Brain microvascular endothelial cell (primary cell): ENCODE data around the gene OTOG.

ENCODE experiments used
- DNase-seq: peaks from one replicate; pipeline ENCODE4 v3.0.0-alpha.2; 2020
- H3K27ac ChIP-seq: fragments of 250-450 bp; sonication (Bioruptor Pico); 2 replicates; pipeline ENCODE4 v1.5.1; 2020; ENCODE audit warnings: mild to moderate bottlenecking, moderate library complexity
- H3K27me3 ChIP-seq: fragments of 250-450 bp; sonication (Bioruptor Pico); replicated peaks from 2 replicates; pipeline ENCODE4 v1.5.1; 2020; ENCODE audit warnings: mild to moderate bottlenecking
- H3K36me3 ChIP-seq: fragments of 250-450 bp; sonication (Bioruptor Pico); replicated peaks from 2 replicates; pipeline ENCODE4 v1.5.1; 2020; ENCODE audit warnings: mild to moderate bottlenecking
- H3K4me3 ChIP-seq: 2 replicates; pipeline ENCODE4 v1.5.1; 2011; ENCODE audit warnings: low read depth, mild to moderate bottlenecking, control low read depth, low read length, moderate library complexity
- in situ Hi-C: cut with HindIII; loops from 2 replicates; pipeline ENCODE4 v1.10.0; 2017; ENCODE audit warnings: low sequenced_read_pairs, low pct_ligation_motif_present
- TF ChIP-seq, protein P1 (sequence below): IDR thresholded peaks from 2 replicates; pipeline ENCODE4 v1.5.1; 2011; ENCODE audit warnings: low read depth, mild to moderate bottlenecking, moderate library complexity, low read length, control low read depth, inconsistent platforms; ENCODE audit errors: missing control alignments

Gene OTOG

GRCh38 chr11:17515443-17516176, 31.4 kb upstream of the OTOG start:
- in situ Hi-C loops: no loop called here

DNA sequence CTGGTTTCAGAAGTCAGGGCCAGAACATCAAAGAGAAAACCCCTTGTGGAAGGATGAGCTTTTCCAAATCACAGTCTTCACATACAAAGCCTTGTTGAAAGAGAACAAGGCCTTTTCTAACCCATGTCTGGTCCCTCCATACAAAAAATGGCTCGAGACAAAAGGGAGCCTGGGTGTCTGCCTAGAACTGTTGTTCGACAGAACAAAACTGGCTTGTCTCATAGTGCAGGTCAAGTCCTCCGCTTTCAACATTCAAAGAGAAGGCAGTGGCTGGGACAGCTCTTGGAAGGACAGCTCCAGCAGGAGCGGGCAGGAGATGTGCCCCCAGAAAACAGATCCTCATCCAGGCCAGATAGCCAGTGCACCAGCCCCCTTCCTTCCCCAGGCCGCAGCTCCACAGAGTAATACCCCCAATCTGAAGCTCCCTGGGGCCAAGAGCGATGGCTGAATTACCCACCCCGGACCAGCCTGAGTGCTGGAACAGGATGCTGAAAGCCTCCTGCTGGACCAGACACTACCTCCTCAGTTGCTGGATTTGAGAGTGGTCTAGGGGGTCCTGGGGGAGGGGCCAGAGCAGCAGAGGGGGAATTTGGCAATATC, 30.4 kb upstream of the OTOG start:
- Histone ChIP-seq H3K27me3 (peaks cover 3% of the 10 kb centered on the region), H3K36me3 (no peaks in the 10 kb centered on the region), H3K27ac (no peak overlapping the region), H3K4me3 (no peak overlapping the region)
- DNase-seq: no peak
- TF ChIP-seq, protein P1, sequence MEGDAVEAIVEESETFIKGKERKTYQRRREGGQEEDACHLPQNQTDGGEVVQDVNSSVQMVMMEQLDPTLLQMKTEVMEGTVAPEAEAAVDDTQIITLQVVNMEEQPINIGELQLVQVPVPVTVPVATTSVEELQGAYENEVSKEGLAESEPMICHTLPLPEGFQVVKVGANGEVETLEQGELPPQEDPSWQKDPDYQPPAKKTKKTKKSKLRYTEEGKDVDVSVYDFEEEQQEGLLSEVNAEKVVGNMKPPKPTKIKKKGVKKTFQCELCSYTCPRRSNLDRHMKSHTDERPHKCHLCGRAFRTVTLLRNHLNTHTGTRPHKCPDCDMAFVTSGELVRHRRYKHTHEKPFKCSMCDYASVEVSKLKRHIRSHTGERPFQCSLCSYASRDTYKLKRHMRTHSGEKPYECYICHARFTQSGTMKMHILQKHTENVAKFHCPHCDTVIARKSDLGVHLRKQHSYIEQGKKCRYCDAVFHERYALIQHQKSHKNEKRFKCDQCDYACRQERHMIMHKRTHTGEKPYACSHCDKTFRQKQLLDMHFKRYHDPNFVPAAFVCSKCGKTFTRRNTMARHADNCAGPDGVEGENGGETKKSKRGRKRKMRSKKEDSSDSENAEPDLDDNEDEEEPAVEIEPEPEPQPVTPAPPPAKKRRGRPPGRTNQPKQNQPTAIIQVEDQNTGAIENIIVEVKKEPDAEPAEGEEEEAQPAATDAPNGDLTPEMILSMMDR: no peak
- in situ Hi-C loops: no loop called here

More at GRCh38 chr11:17515443-17516176, 31.4 kb upstream of the OTOG start:
- TF ChIP-seq, protein P1: no peak
- Histone ChIP-seq H3K27me3 (peaks cover 3% of the 10 kb centered on the region), H3K4me3 (no peak overlapping the region), H3K27ac (no peak overlapping the region), H3K36me3 (no peaks in the 10 kb centered on the region)
- DNase-seq: no peak

DNA sequence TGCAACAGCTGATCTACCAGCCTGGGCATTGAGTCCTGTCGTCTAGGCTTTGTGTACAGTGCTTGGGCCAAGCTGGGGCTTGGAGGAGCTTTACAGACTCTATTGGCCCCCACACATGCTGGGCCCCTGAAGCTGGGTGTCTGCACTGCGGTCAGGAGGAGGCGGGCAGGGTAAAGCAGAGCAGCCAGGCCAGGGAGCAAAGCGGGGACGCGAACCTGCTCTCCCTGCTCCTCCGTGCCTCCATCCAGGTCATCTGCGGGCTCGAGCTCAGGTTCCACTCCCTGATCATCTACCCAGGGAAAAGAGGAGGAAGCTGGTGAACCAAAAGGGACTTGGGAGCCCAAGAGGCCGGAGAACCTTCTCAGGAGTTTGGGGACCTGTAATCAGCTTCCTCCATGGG, 29.9 kb upstream of the OTOG start:
- Histone ChIP-seq H3K36me3 (no peaks in the 10 kb centered on the region), H3K27ac (no peak overlapping the region), H3K4me3 (no peak overlapping the region), H3K27me3 (peaks cover 3% of the 10 kb centered on the region)
- in situ Hi-C loops: no loop called here
- TF ChIP-seq, protein P1: no peak
- DNase-seq: no peak

- Histone ChIP-seq H3K4me3 (no peak overlapping the region), H3K36me3 (no peaks in the 10 kb centered on the region), H3K27ac (no peak overlapping the region), H3K27me3 (peaks cover under 1% of the 10 kb centered on the region)
- TF ChIP-seq, protein P1: no peak
- DNase-seq: no peak
- in situ Hi-C loops: no loop called here
These were observed 28.7 kb upstream of the OTOG start for GRCh38 chr11:17518366-17518765.

- H3K4me3 ChIP-seq: no peak overlapping the region
- no peaks in the 10 kb centered on the region for H3K36me3 ChIP-seq
- TF ChIP-seq, protein P1: no peak
- no peak overlapping the region for H3K27ac ChIP-seq
- in situ Hi-C loops: no loop called here
- DNase-seq: no peak
- no peaks in the 10 kb centered on the region for H3K27me3 ChIP-seq
These were observed 27.8 kb upstream of the OTOG start for GRCh38 chr11:17519061-17519885.
